Neural crest cell (in vitro differentiated cells): ENCODE data around the gene PRKCB. TPM values are rescaled to one million over a fixed set of nuclear protein-coding genes. Genes with fewer than 3 reads are reported as not detected.

Source experiments
- DNase-seq: peaks from one replicate; pipeline ENCODE4 v3.0.0; 2021; ENCODE audit warnings: low read depth, mixed read lengths, low spot score
- H3K27ac Mint-ChIP-seq: one replicate; pipeline ENCODE4 v1.8.0; 2021; ENCODE audit warnings: mild to moderate bottlenecking, mixed read lengths; ENCODE audit not compliant: unreplicated experiment
- H3K27me3 Mint-ChIP-seq: 2 replicates; pipeline ENCODE4 v1.8.0; 2021; ENCODE audit warnings: low read depth, mild to moderate bottlenecking, mixed read lengths
- H3K36me3 Mint-ChIP-seq: 2 replicates; pipeline ENCODE4 v1.8.0; 2021; ENCODE audit warnings: low read depth, mild to moderate bottlenecking, mixed read lengths
- H3K4me1 Mint-ChIP-seq: 2 replicates; pipeline ENCODE4 v1.8.0; 2021; ENCODE audit warnings: mixed read lengths
- H3K4me3 Mint-ChIP-seq: one replicate; pipeline ENCODE4 v1.8.0; 2021; ENCODE audit warnings: mild to moderate bottlenecking, mixed read lengths
- H3K9me3 Mint-ChIP-seq: 2 replicates; pipeline ENCODE4 v1.8.0; 2021; ENCODE audit warnings: mixed read lengths
- total RNA-seq: library from RNA; stranded (reverse); gene quantifications from 2 replicates; pipeline ENCODE4 v1.2.1, GENCODE V29; 2021
- TF ChIP-seq, protein P1 (sequence below): fragments of 200-600 bp; sonication (generic); conservative IDR thresholded peaks from 2 replicates; pipeline ENCODE4 v1.5.0; 2021; ENCODE audit warnings: antibody characterized with exemption, mild to moderate bottlenecking

PRKCB gene
- total RNA-seq, 1 donor from 2014 or later = 0.77 TPM

DNA sequence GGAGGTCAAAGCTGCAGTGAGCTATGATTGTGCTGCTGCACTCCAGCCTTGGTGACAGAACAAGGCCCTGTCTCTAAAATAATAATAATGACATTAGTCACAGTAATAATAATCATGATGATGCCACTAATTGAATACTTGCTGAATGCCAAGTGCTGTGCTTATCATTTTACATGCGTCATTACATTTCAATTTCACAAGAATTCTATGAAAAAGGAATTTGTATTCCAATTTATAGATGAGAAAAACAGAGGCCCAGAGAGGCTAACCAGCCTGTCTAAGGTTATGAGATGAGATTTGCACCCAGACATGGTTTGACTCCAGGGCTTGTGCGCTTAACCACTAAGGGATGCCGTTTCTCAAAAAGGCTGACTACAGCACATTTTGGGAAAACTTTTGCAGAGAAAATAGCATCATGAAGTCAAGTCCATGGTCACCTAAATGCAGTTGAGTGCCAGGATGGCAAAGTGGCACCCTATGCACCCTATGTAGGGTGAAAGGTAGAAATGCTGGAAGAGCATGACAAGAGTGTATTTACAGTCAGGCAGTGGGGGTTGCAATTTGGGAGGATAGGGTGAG, 276.0 kb downstream of the PRKCB start:
- Mint-ChIP-seq H3K27ac (no peak overlapping the region), H3K36me3 (no peaks in the 10 kb centered on the region), H3K9me3 (no peaks in the 10 kb centered on the region), H3K4me1 (no peaks in the 10 kb centered on the region), H3K4me3 (no peak overlapping the region), H3K27me3 (peaks cover 15% of the 10 kb centered on the region)
- DNase-seq = no peak
- TF ChIP-seq, protein P1, sequence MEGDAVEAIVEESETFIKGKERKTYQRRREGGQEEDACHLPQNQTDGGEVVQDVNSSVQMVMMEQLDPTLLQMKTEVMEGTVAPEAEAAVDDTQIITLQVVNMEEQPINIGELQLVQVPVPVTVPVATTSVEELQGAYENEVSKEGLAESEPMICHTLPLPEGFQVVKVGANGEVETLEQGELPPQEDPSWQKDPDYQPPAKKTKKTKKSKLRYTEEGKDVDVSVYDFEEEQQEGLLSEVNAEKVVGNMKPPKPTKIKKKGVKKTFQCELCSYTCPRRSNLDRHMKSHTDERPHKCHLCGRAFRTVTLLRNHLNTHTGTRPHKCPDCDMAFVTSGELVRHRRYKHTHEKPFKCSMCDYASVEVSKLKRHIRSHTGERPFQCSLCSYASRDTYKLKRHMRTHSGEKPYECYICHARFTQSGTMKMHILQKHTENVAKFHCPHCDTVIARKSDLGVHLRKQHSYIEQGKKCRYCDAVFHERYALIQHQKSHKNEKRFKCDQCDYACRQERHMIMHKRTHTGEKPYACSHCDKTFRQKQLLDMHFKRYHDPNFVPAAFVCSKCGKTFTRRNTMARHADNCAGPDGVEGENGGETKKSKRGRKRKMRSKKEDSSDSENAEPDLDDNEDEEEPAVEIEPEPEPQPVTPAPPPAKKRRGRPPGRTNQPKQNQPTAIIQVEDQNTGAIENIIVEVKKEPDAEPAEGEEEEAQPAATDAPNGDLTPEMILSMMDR = no peak

DNA sequence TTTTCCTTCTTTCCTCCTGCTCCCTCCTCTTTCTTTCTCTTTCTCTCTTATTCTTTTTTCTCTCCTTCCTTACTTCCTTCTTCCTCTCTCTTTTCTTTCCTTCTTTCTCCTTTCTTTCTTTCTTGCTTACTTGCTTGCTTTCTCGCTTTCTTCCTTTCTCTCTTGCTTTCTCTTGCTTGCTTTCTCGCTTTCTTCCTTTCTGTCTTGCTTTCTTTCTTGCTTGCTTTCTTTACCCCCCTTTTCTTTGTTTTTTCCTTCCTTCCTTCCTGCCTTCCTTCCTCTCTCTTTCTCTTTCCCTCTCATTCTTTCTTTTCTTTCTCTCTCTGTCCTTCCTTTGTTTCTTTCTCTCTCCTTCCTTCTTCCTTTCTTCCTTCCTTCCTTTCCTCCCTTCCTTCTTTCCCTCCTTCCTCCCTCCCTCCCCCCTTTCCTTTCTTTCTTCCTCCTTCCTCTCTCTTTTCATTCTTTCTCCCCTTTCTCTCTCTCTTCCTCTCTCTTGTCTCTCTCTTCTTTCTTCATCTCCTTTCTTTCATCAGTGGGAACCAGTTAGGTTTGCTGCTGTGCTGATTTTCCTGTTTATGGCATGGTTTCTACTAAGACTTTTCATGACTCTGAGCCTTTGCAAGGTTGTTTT, 277.4 kb downstream of the PRKCB start:
- no peaks in the 10 kb centered on the region for H3K36me3 Mint-ChIP-seq
- no peaks in the 10 kb centered on the region for H3K9me3 Mint-ChIP-seq
- no peak overlapping the region for H3K4me3 Mint-ChIP-seq
- no peak overlapping the region for H3K27ac Mint-ChIP-seq
- H3K27me3 Mint-ChIP-seq = peaks cover 20% of the 10 kb centered on the region
- TF ChIP-seq, protein P1 = no peak
- H3K4me1 Mint-ChIP-seq = no peaks in the 10 kb centered on the region
- no peak for DNase-seq

DNA sequence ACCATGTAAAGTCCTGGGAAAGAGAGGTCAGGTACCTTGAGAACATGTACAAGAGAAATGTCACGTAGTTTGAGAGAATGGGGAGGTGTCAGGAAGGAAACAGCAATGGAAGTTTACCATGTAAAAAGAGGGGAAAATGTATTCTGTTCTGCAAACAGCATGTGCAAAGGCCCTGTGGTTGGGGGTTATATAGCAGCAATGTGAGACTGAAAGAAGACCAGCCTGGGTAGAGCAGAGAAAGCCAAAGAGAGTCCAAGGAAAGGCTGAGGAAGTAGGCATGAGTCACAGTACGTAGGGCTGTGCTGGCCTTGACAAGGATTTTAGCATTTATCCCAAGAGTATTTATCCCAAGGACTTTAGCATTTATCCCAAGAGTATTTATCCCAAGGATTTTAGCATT, 279.1 kb downstream of the PRKCB start:
- peaks cover 24% of the 10 kb centered on the region for H3K27me3 Mint-ChIP-seq

DNA sequence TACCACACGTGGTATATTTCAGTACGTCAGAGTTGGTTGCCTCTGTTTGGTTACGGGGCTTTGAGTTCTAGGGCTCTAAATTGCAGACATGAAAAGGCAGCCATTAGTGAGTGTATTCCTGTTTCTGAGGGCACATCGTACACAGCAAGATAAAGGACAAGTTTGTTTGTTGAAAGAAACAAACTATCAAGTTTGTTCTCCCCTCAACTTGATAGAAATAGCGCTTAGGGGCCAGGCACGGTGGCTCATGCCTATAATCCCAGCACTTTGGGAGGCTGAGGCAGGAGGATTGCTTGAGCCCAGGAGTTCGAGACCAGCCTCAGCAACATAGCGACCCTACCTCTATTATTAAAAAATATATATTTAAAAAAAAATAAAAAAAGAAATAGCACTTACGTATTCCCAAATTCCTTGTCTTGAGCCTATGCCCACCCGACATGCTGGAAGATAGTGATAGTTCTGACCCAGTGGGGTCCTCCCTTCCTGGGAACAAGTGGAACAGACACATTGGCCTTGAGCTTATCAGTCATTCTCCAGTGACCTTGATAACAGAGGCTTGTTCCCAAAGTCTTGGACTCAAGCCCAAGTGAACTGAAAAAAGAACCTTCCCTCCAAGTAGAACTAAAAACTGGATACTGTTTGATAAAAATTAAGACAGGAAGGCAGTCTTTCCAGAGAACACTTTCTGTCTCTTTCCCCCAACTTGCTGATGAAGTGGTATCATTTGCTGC, 280.4 kb downstream of the PRKCB start:
- H3K4me3 Mint-ChIP-seq = no peak overlapping the region
- H3K27ac Mint-ChIP-seq = no peak overlapping the region
- peaks cover 29% of the 10 kb centered on the region for H3K27me3 Mint-ChIP-seq
- TF ChIP-seq, protein P1 = no peak
- H3K36me3 Mint-ChIP-seq = no peaks in the 10 kb centered on the region
- DNase-seq = no peak
- H3K9me3 Mint-ChIP-seq = no peaks in the 10 kb centered on the region
- no peaks in the 10 kb centered on the region for H3K4me1 Mint-ChIP-seq

More for the DNA sequence above, 279.1 kb downstream of the PRKCB start:
- TF ChIP-seq, protein P1 = no peak
- Mint-ChIP-seq H3K4me3 (no peak overlapping the region), H3K36me3 (no peaks in the 10 kb centered on the region), H3K4me1 (no peaks in the 10 kb centered on the region), H3K27ac (no peak overlapping the region), H3K9me3 (no peaks in the 10 kb centered on the region)
- DNase-seq = no peak

DNA sequence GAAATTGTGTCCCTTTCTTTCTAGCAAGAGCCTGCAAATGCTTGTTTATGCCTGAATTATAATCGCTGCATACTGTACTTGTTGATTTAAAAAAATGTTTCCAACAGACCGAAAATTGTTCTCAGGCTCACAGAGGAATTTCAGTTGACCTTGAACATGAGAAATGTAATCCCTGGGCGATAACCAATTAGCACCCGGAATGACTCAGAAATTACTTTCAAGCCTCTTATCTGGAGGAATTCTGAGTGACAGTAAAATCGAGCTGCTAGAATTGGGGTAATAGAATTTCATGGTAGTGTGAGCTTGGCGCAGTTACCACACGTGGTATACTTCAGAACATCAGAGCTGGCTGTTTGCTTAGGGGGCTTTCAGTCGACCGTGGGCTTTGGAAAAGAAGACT, 281.2 kb downstream of the PRKCB start:
- no peaks in the 10 kb centered on the region for H3K4me1 Mint-ChIP-seq
- H3K27ac Mint-ChIP-seq = no peak overlapping the region
- no peaks in the 10 kb centered on the region for H3K9me3 Mint-ChIP-seq
- H3K4me3 Mint-ChIP-seq = no peak overlapping the region
- H3K36me3 Mint-ChIP-seq = no peaks in the 10 kb centered on the region
- DNase-seq = no peak
- peaks cover 33% of the 10 kb centered on the region for H3K27me3 Mint-ChIP-seq
- TF ChIP-seq, protein P1 = no peak
